Activated CD4-positive, alpha-beta T cell treated with anti-CD3 and anti-CD28 coated beads for 48 hours (primary cell): Measurements from ENCODE around the gene PRSS36.
"Not testable (repeated sequence)": the region's sequence is repeated elsewhere in the genome, so short reads cannot be mapped to it uniquely, and the experiment has no call there.

Experiments
- DNase-seq: peaks from one replicate; pipeline ENCODE4 v3.0.0-alpha.2; 2020

Gene PRSS36

GRCh38 chr16:31149894-31150890 lies at the start of gene PRSS36:
Gene PRSS36, minus strand, starts transcription at chr16:31150066. Its CDS starts 31 bp downstream, at chr16:31150035.
- no peak for DNase-seq

- DNase-seq, result no peak
Observed at GRCh38 chr16:31199430-31200041, 49.7 kb upstream of the PRSS36 start.

GRCh38 chr16:31198207-31198882 lies 48.5 kb upstream of the PRSS36 start:
- no peak for DNase-seq

GRCh38 chr16:31196324-31197088 lies 46.6 kb upstream of the PRSS36 start:
- DNase-seq, result no peak

GRCh38 chr16:31195861-31196260 lies 46.0 kb upstream of the PRSS36 start:
- DNase-seq, result not testable (repeated sequence)

- no peak for DNase-seq
Observed at GRCh38 chr16:31194898-31195297, 45.0 kb upstream of the PRSS36 start.

- DNase-seq, result no peak
Observed at GRCh38 chr16:31193874-31194273, 44.0 kb upstream of the PRSS36 start.

GRCh38 chr16:31192856-31193642 lies 43.2 kb upstream of the PRSS36 start:
- no peak for DNase-seq

GRCh38 chr16:31191697-31192428 lies 42.0 kb upstream of the PRSS36 start:
- no peak for DNase-seq

- DNase-seq, result no peak
Observed at GRCh38 chr16:31190818-31191444, 41.1 kb upstream of the PRSS36 start.

- no peak for DNase-seq
Observed at GRCh38 chr16:31190061-31190460, 40.2 kb upstream of the PRSS36 start.

GRCh38 chr16:31189412-31189778 lies 39.5 kb upstream of the PRSS36 start:
- DNase-seq, result no peak

GRCh38 chr16:31188450-31189411 lies 38.9 kb upstream of the PRSS36 start:
- DNase-seq, result no peak

- no peak for DNase-seq
Observed at GRCh38 chr16:31187808-31188189, 37.9 kb upstream of the PRSS36 start.

GRCh38 chr16:31186930-31187807 lies 37.3 kb upstream of the PRSS36 start:
- no peak for DNase-seq

- no peak for DNase-seq
Observed at GRCh38 chr16:31186176-31186575, 36.3 kb upstream of the PRSS36 start.

GRCh38 chr16:31185339-31185738 lies 35.5 kb upstream of the PRSS36 start:
- DNase-seq, result no peak

GRCh38 chr16:31184888-31185287 lies 35.0 kb upstream of the PRSS36 start:
- DNase-seq, result no peak
